ENCODE results near the gene SLC6A13.

GRCh38 chr12:295132-295531 lies 32.5 kb upstream of the SLC6A13 start:
- TF ChIP-seq, protein P1, sequence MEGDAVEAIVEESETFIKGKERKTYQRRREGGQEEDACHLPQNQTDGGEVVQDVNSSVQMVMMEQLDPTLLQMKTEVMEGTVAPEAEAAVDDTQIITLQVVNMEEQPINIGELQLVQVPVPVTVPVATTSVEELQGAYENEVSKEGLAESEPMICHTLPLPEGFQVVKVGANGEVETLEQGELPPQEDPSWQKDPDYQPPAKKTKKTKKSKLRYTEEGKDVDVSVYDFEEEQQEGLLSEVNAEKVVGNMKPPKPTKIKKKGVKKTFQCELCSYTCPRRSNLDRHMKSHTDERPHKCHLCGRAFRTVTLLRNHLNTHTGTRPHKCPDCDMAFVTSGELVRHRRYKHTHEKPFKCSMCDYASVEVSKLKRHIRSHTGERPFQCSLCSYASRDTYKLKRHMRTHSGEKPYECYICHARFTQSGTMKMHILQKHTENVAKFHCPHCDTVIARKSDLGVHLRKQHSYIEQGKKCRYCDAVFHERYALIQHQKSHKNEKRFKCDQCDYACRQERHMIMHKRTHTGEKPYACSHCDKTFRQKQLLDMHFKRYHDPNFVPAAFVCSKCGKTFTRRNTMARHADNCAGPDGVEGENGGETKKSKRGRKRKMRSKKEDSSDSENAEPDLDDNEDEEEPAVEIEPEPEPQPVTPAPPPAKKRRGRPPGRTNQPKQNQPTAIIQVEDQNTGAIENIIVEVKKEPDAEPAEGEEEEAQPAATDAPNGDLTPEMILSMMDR (IDR thresholded peaks at IDR 0.05; ENCODE audit: low read depth, low read length, missing input control): no peak
- TF ChIP-seq, protein P2, sequence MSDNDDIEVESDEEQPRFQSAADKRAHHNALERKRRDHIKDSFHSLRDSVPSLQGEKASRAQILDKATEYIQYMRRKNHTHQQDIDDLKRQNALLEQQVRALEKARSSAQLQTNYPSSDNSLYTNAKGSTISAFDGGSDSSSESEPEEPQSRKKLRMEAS (IDR thresholded peaks at IDR 0.05): no peak
- TF ChIP-seq FOXA1 (IDR thresholded peaks at IDR 0.05): no peak
- no peak for TF ChIP-seq TAF1 (conservative IDR thresholded peaks at IDR 0.05)
- TF ChIP-seq JUND (IDR thresholded peaks at IDR 0.05): no peak
- TF ChIP-seq GABPA (IDR thresholded peaks at IDR 0.05 in 1 of 2, conservative IDR thresholded peaks at IDR 0.05 in 1 of 2): no peak
- TF ChIP-seq, protein P3, sequence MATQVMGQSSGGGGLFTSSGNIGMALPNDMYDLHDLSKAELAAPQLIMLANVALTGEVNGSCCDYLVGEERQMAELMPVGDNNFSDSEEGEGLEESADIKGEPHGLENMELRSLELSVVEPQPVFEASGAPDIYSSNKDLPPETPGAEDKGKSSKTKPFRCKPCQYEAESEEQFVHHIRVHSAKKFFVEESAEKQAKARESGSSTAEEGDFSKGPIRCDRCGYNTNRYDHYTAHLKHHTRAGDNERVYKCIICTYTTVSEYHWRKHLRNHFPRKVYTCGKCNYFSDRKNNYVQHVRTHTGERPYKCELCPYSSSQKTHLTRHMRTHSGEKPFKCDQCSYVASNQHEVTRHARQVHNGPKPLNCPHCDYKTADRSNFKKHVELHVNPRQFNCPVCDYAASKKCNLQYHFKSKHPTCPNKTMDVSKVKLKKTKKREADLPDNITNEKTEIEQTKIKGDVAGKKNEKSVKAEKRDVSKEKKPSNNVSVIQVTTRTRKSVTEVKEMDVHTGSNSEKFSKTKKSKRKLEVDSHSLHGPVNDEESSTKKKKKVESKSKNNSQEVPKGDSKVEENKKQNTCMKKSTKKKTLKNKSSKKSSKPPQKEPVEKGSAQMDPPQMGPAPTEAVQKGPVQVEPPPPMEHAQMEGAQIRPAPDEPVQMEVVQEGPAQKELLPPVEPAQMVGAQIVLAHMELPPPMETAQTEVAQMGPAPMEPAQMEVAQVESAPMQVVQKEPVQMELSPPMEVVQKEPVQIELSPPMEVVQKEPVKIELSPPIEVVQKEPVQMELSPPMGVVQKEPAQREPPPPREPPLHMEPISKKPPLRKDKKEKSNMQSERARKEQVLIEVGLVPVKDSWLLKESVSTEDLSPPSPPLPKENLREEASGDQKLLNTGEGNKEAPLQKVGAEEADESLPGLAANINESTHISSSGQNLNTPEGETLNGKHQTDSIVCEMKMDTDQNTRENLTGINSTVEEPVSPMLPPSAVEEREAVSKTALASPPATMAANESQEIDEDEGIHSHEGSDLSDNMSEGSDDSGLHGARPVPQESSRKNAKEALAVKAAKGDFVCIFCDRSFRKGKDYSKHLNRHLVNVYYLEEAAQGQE (IDR thresholded peaks at IDR 0.05): no peak
- no peak for TF ChIP-seq ATF3 (IDR thresholded peaks at IDR 0.05)
- TF ChIP-seq NR2F2 (IDR thresholded peaks at IDR 0.05): no peak
- TF ChIP-seq RAD21 (IDR thresholded peaks at IDR 0.05): no peak
- TF ChIP-seq YY1 (IDR thresholded peaks at IDR 0.05): no peak
- no peak for TF ChIP-seq EGR1 (IDR thresholded peaks at IDR 0.05; ENCODE audit: low read depth in 2 of 2)

All from liver (tissue), 3 donors.